Bronchial epithelial cell (primary cell): Measurements from ENCODE around the gene RGS9. TPM values are rescaled to one million over a fixed set of nuclear protein-coding genes. Genes with fewer than 3 reads are reported as not detected.

Source experiments
- DNase-seq: peaks from one replicate; pipeline ENCODE4 v3.0.0-alpha.2; 2010; ENCODE audit warnings: low read depth
- FAIRE-seq: peaks from 2 replicates; lab custom pipeline; 2011; peaks lifted over from hg19 to GRCh38; lab: Jason Lieb, UNC
- H3K27me3 ChIP-seq: 2 replicates; pipeline ENCODE4 v1.5.1; 2011; ENCODE audit warnings: low read length; ENCODE audit not compliant: control insufficient read depth, insufficient read depth
- H3K36me3 ChIP-seq: 2 replicates; pipeline ENCODE4 v1.5.1; 2011; ENCODE audit warnings: low read length; ENCODE audit not compliant: control insufficient read depth, insufficient read depth
- H3K4me3 ChIP-seq: 2 replicates; pipeline ENCODE4 v1.5.1; 2011; ENCODE audit warnings: mild to moderate bottlenecking, low read depth, low read length, control low read depth
- total RNA-seq: library from RNA; depleted of rRNA; stranded (reverse); fragments of >200 nt; gene quantifications from 2 replicates; pipeline ENCODE4 v1.2.1, GENCODE V29; 2014
- TF ChIP-seq, protein P1 (sequence below): IDR thresholded peaks from 2 replicates; pipeline ENCODE4 v1.5.1; 2011; ENCODE audit warnings: mild to moderate bottlenecking, moderate library complexity, low read length, control low read depth, inconsistent platforms; ENCODE audit not compliant: insufficient read depth, severe bottlenecking

RGS9 gene
- total RNA-seq, 1 donor from 2014 or later = 1.1 TPM

DNA sequence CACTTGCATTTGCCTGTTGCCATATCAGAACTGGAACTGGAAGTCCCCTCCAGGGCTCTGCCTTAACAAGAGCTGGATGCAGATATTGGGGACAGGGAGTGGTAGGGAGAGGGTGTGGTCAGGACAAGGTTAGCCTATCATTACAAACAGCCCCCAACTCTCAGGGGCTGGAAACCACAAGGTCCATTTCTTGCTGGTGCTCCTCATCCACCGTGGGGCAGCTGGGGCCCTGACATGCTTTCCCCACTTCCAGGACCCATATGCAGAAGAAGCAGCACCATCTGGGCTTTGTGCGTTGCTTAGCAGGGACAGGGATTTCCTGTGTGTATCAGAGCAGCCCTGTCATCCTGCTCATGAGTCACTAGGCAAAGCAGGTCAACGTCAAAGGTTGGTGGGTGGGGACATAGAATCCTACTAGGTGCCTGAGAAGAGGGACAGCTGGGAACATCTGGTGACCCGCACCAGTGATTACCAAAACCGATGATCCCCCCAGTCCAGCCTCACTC lies 26.9 kb downstream of the RGS9 start:
- no peak for FAIRE-seq
- H3K36me3 ChIP-seq = no peaks in the 10 kb centered on the region
- TF ChIP-seq, protein P1, sequence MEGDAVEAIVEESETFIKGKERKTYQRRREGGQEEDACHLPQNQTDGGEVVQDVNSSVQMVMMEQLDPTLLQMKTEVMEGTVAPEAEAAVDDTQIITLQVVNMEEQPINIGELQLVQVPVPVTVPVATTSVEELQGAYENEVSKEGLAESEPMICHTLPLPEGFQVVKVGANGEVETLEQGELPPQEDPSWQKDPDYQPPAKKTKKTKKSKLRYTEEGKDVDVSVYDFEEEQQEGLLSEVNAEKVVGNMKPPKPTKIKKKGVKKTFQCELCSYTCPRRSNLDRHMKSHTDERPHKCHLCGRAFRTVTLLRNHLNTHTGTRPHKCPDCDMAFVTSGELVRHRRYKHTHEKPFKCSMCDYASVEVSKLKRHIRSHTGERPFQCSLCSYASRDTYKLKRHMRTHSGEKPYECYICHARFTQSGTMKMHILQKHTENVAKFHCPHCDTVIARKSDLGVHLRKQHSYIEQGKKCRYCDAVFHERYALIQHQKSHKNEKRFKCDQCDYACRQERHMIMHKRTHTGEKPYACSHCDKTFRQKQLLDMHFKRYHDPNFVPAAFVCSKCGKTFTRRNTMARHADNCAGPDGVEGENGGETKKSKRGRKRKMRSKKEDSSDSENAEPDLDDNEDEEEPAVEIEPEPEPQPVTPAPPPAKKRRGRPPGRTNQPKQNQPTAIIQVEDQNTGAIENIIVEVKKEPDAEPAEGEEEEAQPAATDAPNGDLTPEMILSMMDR = no peak
- H3K4me3 ChIP-seq = no peak overlapping the region
- H3K27me3 ChIP-seq = peaks cover 1% of the 10 kb centered on the region
- peak; percentile 87 for DNase-seq

DNA sequence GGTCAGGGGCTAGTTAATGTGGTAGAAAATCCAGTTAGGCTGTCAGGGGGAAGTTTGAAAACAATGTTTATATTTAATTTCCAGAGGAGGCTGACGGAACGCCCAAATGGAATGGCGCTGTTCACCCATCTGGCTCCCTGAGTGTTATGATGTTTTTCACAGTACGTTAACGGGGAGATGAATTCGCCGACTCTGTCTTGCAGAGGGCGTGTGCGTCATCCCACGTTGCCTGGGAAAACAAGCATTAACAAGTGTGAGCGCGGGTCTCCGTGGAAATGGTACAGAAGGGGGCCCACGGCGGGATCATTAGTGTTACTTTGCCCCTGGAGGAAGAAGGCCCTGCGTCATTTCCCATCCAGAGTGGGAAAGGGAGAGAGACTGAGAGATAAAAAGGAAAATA lies 29.6 kb downstream of the RGS9 start:
- FAIRE-seq (no peak), DNase-seq (no peak)
- no peak overlapping the region for H3K4me3 ChIP-seq
- TF ChIP-seq, protein P1 = no peak
- peaks cover 6% of the 10 kb centered on the region for H3K27me3 ChIP-seq
- H3K36me3 ChIP-seq = no peaks in the 10 kb centered on the region

DNA sequence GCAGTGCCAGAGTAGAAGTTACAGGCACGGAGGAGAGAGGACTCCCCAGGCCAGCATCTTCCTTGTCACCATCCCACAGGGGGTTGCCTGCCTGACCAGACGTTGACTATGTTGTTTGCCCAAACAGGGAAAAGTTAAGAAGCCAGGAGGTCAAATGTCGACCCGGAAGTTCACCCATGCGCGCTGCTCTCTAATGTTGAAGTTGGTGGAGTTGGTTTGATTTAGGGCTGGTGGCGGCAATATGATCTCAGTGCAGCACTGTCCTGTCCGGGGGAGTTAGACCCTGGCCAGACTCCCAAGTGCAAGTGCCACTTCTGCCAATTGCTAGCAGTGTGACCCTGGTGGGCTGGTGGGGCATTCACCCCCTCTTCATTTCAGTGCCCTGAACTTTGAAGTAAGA lies 30.4 kb downstream of the RGS9 start:
- TF ChIP-seq, protein P1 = no peak
- peaks cover 6% of the 10 kb centered on the region for H3K27me3 ChIP-seq
- FAIRE-seq = no peak

DNA sequence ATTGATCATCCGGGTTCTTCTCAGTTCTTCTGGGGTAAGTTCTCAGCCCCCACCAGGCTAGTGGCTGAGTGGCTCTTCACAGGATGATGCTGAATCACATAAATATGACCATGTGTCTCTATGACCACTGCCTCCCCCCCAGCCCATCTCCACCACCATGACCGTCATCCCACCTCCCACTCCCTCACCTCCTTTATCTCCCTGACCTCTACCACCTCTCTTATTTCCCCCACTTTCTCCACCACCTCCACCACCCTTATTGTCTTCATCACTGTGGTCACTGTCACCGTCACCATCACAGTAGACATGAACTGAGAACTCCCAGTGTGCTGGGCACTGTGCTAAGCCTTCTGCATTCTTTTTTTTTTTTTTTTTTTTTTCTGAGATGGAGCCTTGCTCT lies 32.5 kb downstream of the RGS9 start:
- H3K4me3 ChIP-seq = no peak overlapping the region
- H3K36me3 ChIP-seq = no peaks in the 10 kb centered on the region
- TF ChIP-seq, protein P1 = no peak
- FAIRE-seq = no peak
- DNase-seq = no peak
- peaks cover 6% of the 10 kb centered on the region for H3K27me3 ChIP-seq

More for the DNA sequence above, 30.4 kb downstream of the RGS9 start:
- Histone ChIP-seq H3K36me3 (no peaks in the 10 kb centered on the region), H3K4me3 (no peak overlapping the region)
- no peak for DNase-seq

DNA sequence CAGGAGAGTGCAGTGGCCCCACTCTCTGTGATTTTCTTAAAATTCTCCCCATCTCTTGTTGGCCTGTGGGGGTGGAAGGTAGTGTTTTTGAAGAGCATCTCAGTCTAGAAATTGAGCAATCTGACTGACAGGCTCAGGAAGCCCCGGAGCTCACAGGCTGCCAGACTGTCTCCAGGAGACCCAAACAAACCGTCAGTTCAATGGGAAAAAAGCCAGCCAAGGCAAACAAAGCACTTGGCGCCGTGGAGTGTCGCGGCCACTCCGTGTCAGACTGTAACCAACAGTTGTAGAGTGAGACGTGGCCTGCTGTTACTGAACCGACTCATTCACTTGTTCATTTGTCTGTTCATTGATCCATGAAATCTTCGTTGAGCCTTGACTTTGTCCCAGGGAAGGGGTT lies 33.7 kb downstream of the RGS9 start:
- Histone ChIP-seq H3K36me3 (no peaks in the 10 kb centered on the region), H3K4me3 (no peak overlapping the region), H3K27me3 (peaks cover 6% of the 10 kb centered on the region)
- TF ChIP-seq, protein P1 = no peak
- DNase-seq (no peak), FAIRE-seq (no peak)

DNA sequence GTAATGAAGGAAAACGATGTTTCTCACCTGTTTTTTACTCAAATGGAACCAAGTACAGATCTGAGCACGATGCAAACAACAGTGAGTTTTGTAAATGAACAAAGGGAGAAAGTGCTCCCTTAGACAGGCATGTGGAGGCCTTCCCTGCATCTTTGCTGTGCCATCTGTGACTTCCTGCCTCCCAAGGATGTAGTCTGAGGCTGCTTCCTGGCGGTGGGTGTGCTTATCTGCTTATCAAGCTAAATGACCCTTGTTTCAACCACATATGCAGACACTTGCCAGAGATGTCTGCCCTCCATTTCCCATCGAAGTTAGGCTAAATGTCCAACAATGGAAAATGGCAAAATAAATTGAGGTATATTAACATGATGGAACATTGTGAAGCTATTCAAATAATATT lies 34.6 kb downstream of the RGS9 start:
- Histone ChIP-seq H3K4me3 (no peak overlapping the region), H3K36me3 (no peaks in the 10 kb centered on the region), H3K27me3 (peaks cover 6% of the 10 kb centered on the region)
- no peak for DNase-seq
- no peak for FAIRE-seq
- TF ChIP-seq, protein P1 = no peak
